ENCODE measurements around the gene TSPOAP1. TPM values are rescaled to one million over a fixed set of nuclear protein-coding genes. Genes with fewer than 3 reads are reported as not detected.

TSPOAP1 gene
- total RNA-seq, 3 donors from 2014 or later, result 5.3 to 27.7 (median 8.3) TPM

DNA sequence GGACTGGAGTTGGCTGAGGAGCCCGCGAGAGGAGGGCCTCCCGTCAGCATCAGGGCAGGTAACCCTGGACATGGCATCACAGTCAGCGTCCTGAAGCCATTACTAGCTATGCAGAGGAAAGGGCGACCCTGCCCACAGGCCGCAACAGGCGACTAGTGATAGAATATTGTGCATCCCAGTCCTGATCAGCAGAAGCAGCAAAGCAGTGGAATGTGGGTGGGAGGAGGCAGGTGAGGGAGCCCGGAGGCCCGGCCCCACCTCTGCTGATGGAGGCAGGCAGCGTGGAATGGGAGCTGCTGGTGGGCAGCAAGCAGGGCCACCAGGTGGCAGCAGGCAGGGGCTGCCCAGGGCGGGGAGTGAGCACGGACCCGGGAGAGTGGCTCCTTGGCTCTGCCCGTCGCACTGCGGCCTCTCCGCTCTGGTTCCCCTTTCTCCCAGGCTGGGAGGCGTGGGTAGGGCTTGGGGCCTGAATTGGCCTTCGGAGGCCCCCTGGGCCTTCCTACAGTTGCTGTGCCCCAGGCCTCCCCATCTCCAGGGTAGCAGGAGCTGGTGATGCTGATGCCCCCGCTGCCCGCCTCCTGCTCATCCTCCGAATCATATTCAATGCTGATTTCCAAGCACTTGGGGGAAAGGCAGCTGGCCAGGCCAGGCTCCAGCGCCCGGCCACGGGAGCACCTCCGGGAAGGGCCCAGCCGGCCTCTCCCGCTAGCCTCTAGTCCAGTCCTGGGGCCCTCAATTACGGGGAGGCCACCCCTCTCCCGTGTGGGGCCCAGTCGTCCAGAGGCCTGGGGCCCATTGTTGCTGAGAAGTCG lies 20.2 kb downstream of the TSPOAP1 start:
- no peak for ATAC-seq
- no peak for DNase-seq
- H3K4me1 ChIP-seq (ENCODE audit: low read depth), result no peaks in the 10 kb centered on the region
- H3K9me3 ChIP-seq, result no peaks in the 10 kb centered on the region
- intact Hi-C loops (cut with DNase I, micrococcal nuclease), result no loop called here
- TF ChIP-seq, protein P1, sequence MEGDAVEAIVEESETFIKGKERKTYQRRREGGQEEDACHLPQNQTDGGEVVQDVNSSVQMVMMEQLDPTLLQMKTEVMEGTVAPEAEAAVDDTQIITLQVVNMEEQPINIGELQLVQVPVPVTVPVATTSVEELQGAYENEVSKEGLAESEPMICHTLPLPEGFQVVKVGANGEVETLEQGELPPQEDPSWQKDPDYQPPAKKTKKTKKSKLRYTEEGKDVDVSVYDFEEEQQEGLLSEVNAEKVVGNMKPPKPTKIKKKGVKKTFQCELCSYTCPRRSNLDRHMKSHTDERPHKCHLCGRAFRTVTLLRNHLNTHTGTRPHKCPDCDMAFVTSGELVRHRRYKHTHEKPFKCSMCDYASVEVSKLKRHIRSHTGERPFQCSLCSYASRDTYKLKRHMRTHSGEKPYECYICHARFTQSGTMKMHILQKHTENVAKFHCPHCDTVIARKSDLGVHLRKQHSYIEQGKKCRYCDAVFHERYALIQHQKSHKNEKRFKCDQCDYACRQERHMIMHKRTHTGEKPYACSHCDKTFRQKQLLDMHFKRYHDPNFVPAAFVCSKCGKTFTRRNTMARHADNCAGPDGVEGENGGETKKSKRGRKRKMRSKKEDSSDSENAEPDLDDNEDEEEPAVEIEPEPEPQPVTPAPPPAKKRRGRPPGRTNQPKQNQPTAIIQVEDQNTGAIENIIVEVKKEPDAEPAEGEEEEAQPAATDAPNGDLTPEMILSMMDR (IDR thresholded peaks at IDR 0.05), result no peak
- H3K36me3 ChIP-seq (ENCODE audit: low read depth), result no peaks in the 10 kb centered on the region
- H3K4me3 ChIP-seq, result no peak overlapping the region

GRCh38 chr17:58307468-58308172 lies 21.0 kb downstream of the TSPOAP1 start:
- Histone ChIP-seq H3K4me3 (no peak overlapping the region), H3K9me3 (no peaks in the 10 kb centered on the region), H3K4me1 (ENCODE audit: low read depth) (no peaks in the 10 kb centered on the region), H3K36me3 (ENCODE audit: low read depth) (no peaks in the 10 kb centered on the region)
- intact Hi-C loops (cut with DNase I, micrococcal nuclease), result no loop called here
- no peak for DNase-seq
- ATAC-seq, result no peak
- TF ChIP-seq, protein P1 (IDR thresholded peaks at IDR 0.05), result no peak

- intact Hi-C loops (cut with DNase I, micrococcal nuclease), result no loop called here
- Histone ChIP-seq H3K36me3 (ENCODE audit: low read depth) (no peaks in the 10 kb centered on the region), H3K4me3 (no peak overlapping the region), H3K4me1 (ENCODE audit: low read depth) (no peaks in the 10 kb centered on the region), H3K9me3 (no peaks in the 10 kb centered on the region)
- DNase-seq, result no peak
- no peak for ATAC-seq
- TF ChIP-seq, protein P1 (IDR thresholded peaks at IDR 0.05), result no peak
Observed at GRCh38 chr17:58306131-58306951, 22.3 kb downstream of the TSPOAP1 start.

- H3K4me3 ChIP-seq, result no peak overlapping the region
- no peaks in the 10 kb centered on the region for H3K36me3 ChIP-seq (ENCODE audit: low read depth)
- H3K9me3 ChIP-seq, result no peaks in the 10 kb centered on the region
- no peak for DNase-seq
- H3K4me1 ChIP-seq (ENCODE audit: low read depth), result no peaks in the 10 kb centered on the region
- intact Hi-C loops (cut with DNase I, micrococcal nuclease), result no loop called here
- ATAC-seq, result no peak
- TF ChIP-seq, protein P1 (IDR thresholded peaks at IDR 0.05), result no peak
Observed at GRCh38 chr17:58305626-58306025, 23.0 kb downstream of the TSPOAP1 start.

DNA sequence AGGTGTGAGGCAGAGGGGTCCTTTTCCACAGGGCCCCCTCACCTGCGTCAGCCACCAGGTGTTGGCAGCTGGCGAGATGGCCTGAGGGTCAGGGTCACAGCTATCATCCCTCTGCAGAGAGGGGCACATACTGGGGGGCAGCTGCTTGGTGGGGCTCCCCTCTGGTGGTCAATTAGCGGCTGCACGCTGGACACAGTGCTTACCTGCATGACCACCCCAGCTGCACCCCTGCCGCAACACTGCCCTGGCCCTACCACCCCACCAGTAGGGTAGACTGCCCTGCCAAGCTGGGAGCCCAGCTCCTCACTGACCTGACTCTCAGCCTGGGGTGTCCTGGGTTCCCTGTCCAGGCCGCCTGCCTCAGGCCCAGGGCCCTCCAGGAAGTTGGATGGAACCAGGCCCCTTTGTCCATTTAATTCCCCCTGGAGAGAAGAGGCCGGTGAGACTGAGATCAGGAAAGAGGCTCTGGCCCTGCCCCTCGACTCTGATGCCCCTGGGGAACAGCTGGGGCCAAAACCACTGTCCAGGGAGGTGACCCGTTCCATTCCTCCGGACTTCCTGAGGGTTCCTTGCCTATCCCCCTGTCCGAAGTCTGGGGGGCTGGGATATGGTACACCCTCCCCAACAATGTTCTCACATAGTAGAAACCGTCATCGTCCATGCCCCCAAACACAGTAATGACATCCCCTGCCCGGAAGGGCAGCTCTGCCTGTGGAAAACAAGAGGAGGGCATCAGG lies 23.7 kb downstream of the TSPOAP1 start:
- intact Hi-C loops (cut with DNase I, micrococcal nuclease), result no loop called here
- DNase-seq (no peak), ATAC-seq (no peak)
- no peak overlapping the region for H3K4me3 ChIP-seq
- TF ChIP-seq, protein P1 (IDR thresholded peaks at IDR 0.05), result no peak
- H3K4me1 ChIP-seq (ENCODE audit: low read depth), result no peaks in the 10 kb centered on the region
- no peaks in the 10 kb centered on the region for H3K36me3 ChIP-seq (ENCODE audit: low read depth)
- no peaks in the 10 kb centered on the region for H3K9me3 ChIP-seq

All from mucosa of descending colon (tissue), 3 donors.